Measurements from ENCODE around the gene ZBTB38.

DNA sequence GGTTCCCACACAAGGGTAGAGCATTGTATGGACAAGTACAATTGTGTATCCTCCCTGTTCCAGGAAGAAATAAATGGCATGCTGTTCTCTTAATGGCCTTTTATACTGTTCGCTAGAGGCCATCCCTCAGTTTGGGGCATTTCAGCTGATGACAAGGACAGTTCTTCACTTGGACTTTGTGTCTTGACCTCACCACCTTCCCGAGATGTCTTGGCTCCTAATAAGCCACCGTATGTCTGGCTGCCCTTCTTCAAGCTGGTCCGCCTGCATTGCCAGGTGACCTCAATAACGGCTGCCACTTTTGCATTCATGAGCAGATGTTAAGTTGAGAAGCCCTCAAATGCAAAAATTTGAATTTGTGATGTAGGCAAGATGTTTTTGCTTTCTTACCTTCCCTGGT is 24.1 kb downstream of the ZBTB38 start:
- TF ChIP-seq, protein P1, sequence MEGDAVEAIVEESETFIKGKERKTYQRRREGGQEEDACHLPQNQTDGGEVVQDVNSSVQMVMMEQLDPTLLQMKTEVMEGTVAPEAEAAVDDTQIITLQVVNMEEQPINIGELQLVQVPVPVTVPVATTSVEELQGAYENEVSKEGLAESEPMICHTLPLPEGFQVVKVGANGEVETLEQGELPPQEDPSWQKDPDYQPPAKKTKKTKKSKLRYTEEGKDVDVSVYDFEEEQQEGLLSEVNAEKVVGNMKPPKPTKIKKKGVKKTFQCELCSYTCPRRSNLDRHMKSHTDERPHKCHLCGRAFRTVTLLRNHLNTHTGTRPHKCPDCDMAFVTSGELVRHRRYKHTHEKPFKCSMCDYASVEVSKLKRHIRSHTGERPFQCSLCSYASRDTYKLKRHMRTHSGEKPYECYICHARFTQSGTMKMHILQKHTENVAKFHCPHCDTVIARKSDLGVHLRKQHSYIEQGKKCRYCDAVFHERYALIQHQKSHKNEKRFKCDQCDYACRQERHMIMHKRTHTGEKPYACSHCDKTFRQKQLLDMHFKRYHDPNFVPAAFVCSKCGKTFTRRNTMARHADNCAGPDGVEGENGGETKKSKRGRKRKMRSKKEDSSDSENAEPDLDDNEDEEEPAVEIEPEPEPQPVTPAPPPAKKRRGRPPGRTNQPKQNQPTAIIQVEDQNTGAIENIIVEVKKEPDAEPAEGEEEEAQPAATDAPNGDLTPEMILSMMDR (conservative IDR thresholded peaks at IDR 0.05; ENCODE audit: low read depth, low read length), result no peak
- TF ChIP-seq EZH2 (IDR thresholded peaks at IDR 0.05; ENCODE audit: low read length, unreplicated experiment), result no peak
- TF ChIP-seq EZH2phosphoT487 (IDR thresholded peaks at IDR 0.05; ENCODE audit: borderline replicate concordance, low read length), result no peak
